HG03565 (cell line): ENCODE results near the gene LYPD3.

Experiments used
- ATAC-seq: cut with Tn5 transposase; IDR thresholded peaks from one replicate; pipeline ENCODE4 v1.9.1; 2021; ENCODE audit warnings: mild to moderate bottlenecking, moderate library complexity; ENCODE audit not compliant: unreplicated experiment

Gene LYPD3

GRCh38 chr19:43435775-43436174 lies 29.6 kb downstream of the LYPD3 start:
- no peak for ATAC-seq

- ATAC-seq, result no peak
Measured at GRCh38 chr19:43433689-43434088, 31.7 kb downstream of the LYPD3 start.

DNA sequence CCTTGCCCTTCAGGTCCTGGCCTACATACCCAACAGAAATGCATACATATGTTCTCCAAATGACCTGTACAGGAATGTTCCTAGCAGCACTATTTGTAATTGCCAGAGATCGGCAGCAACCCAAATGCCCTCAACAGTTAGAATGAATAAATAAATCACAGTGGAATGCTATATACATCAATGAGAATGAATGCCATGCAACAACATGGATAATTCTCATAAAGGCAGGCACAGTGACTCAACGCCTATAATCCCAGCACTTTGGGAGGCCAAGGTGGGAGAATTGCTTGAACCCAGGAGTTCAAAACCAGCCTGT lies 32.1 kb downstream of the LYPD3 start:
- no peak for ATAC-seq

GRCh38 chr19:43430976-43431375 lies 34.4 kb downstream of the LYPD3 start:
- no peak for ATAC-seq

DNA sequence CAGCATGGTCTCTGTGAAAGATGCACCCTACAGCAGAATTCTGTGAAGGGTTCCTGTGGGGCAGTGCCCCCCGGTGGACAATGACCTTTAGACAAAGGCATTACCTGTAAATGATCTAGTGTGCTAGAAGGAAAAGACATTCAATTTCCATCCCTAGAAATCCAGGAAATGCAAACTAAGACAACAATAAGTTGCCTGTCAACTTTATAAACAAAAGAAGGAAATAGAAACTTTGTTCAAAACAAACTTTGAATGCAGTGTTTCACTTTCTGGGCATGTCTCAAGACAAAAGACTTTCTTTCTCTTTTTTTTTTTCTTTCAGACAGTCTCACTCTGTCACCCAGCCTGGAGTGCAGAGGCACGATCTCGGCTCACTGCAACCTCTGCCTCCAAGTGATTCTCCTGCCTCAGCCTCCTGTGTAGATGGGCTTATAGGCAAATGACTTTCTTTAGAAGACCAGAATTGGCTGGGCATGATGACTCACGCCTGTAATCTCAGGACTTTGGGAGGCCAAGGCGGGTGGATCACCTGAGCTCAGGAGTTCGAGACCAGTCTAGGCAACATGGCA lies 35.2 kb downstream of the LYPD3 start:
- no peak for ATAC-seq

GRCh38 chr19:43429395-43429794 lies 36.0 kb downstream of the LYPD3 start:
- no peak for ATAC-seq

GRCh38 chr19:43425567-43426392 lies 39.6 kb downstream of the LYPD3 start:
- ATAC-seq, result no peak

GRCh38 chr19:43423779-43424178 lies 41.6 kb downstream of the LYPD3 start:
- ATAC-seq, result no peak

- ATAC-seq, result no peak
Measured at GRCh38 chr19:43422689-43423066, 42.7 kb downstream of the LYPD3 start.

GRCh38 chr19:43422000-43422688 lies 43.3 kb downstream of the LYPD3 start:
- no peak for ATAC-seq

DNA sequence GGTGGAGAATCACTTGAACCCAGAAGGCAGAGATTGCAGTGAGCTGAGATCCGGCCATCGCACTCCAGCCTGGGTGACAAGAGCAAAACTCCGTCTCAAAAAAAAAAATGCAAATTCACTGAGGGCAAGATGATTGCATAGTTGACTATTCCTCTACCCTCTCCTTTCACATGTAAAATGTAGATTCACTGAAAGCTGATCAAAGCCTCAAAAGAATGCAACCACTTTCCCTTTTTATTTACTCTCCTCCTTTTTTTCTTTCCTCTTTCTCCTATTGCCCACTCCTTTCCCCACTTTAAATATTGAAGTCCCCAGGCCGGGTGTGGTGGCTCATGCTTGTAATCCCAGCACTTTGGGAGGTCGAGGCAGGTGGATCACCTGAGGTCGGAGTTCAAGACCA lies 44.5 kb downstream of the LYPD3 start:
- no peak for ATAC-seq

- ATAC-seq, result no peak
Measured at GRCh38 chr19:43416951-43417623, 48.3 kb downstream of the LYPD3 start.

DNA sequence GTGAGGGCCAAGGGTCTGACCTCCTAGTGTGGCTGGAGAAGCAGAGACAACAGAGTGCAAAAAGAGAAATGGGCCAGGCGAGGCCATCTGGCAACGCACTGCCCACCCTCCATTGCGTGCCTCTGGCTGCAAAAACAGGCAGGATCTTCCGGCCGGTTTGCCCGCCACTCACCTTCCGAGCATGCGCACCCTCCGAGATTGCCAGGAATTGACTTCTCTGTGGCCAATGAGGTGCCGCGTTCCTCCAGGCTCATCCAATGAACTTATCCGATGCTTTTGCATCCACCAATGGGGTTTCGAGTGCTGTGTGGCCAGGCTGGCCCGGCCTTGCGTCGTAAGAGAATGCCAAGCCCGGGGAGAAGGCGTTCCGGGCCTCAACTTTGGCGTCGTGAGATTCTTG lies 50.9 kb downstream of the LYPD3 start, which contains the start of gene TEX101:
Gene TEX101 (plus strand): TSS at position 337 of the 400 bp plus-strand sequence. CDS start 1,030 bp downstream, outside the sequence.
- no peak for ATAC-seq

- no peak for ATAC-seq
Measured at GRCh38 chr19:43412441-43412840, 53.0 kb downstream of the LYPD3 start.
